Sigmoid colon (tissue), 7 donors: Measurements from ENCODE around the gene TMEM144. TPM values are rescaled to one million over a fixed set of nuclear protein-coding genes. Genes with fewer than 3 reads are reported as not detected.
A peak's percentile ranks its signal among the peaks of the same experiment; 100 is the strongest.

Experiments
- DNase-seq: peaks from one replicate; pipeline ENCODE4 v3.0.0-alpha.2; 2019
- H3K27ac ChIP-seq, 4 donors: fragments of 200-600 bp; sonication (generic); one replicate each; pipeline ENCODE4 v1.5.1; 2016 to 2019; ENCODE audit warnings: mild to moderate bottlenecking in 1 of 4
- H3K27me3 ChIP-seq, 3 donors: fragments of 200-600 bp; sonication (generic); one replicate each; pipeline ENCODE4 v1.5.1; 2019; ENCODE audit warnings: mild to moderate bottlenecking in 1 of 3
- H3K36me3 ChIP-seq, 4 donors: fragments of 200-600 bp; sonication (generic); one replicate each; pipeline ENCODE4 v1.5.1; 2016 to 2019
- H3K4me1 ChIP-seq, 4 donors: fragments of 200-600 bp; sonication (generic); one replicate each; pipeline ENCODE4 v1.5.1; 2017 to 2019
- H3K4me3 ChIP-seq, 4 donors: fragments of 200-600 bp; sonication (generic); one replicate each; pipeline ENCODE4 v1.5.1; 2017 to 2019; ENCODE audit warnings: mild to moderate bottlenecking in 2 of 4, moderate library complexity in 1 of 4
- H3K9me3 ChIP-seq, 4 donors: fragments of 200-600 bp in 3 of 4; sonication (generic) in 3 of 4; one replicate each; pipeline versions ENCODE4 v1.5.1 to v1.6.1; 2013 to 2019
- EP300 ChIP-seq, 4 donors: sonication (generic); formaldehyde crosslinking; IDR thresholded peaks; one replicate each; pipeline ENCODE4 v1.6.1; 2017; ENCODE audit warnings: antibody characterized with exemption in 4 of 4
- POLR2A ChIP-seq, 2 donors: fragments of 450-650 bp; IDR thresholded peaks; one replicate each; pipeline ENCODE4 v1.6.1; 2016; ENCODE audit warnings: antibody characterized with exemption in 2 of 2, mild to moderate bottlenecking in 2 of 2, moderate library complexity in 2 of 2
- POLR2AphosphoS5 ChIP-seq, 4 donors: sonication (generic); formaldehyde crosslinking; IDR thresholded peaks; one replicate each; pipeline ENCODE4 v1.6.1; 2017; ENCODE audit warnings: antibody characterized with exemption in 4 of 4
- WGBS, 2 donors: extraction: QIAGEN DNeasy Blood & Tissue Kit; methylation state at CpG; one replicate each; pipeline ENCODE4 v1.1.7; 2013; 5-methylcytosine and 5-hydroxymethylcytosine counted together
- intact Hi-C: fragments of 100-400 bp; cut with DNase I; formaldehyde crosslinking; loops from one replicate; pipeline ENCODE4 v1.15.1; 2023
- polyA plus RNA-seq, 3 donors: library from polyadenylated mRNA; stranded (reverse); fragments of 200-250 nt; gene quantifications; one replicate each; pipeline ENCODE4 v1.2.3, GENCODE V29; 2013
- total RNA-seq, 4 donors: library from RNA; depleted of rRNA; stranded (reverse); fragments of >200 nt; gene quantifications; one replicate each; pipeline ENCODE4 v1.1.0, GENCODE V29; 2016
- TF ChIP-seq, protein P1 (sequence below), 4 experiments: fragments of 450-650 bp in 3 of 4; fragments of 200-600 bp in 1 of 4; IDR thresholded peaks; one replicate each; pipeline ENCODE4 v1.5.1; 2016 to 2019; ENCODE audit warnings: antibody characterized with exemption in 4 of 4, mild to moderate bottlenecking in 3 of 4, moderate library complexity in 2 of 4
- donor health status: healthy with polysubstance abuse.
- donor health status: Bipolar disorder and iron deficiency.
- donor health status: healthy.

TMEM144 gene
- total RNA-seq (10 to 100 TPM in 1 of 4 donors, 1 to 10 TPM in 3; 3.5 to 12.1 (median 8.0) TPM), polyA plus RNA-seq (1 to 10 TPM; 6.0 to 7.9 (median 6.4) TPM)

DNA sequence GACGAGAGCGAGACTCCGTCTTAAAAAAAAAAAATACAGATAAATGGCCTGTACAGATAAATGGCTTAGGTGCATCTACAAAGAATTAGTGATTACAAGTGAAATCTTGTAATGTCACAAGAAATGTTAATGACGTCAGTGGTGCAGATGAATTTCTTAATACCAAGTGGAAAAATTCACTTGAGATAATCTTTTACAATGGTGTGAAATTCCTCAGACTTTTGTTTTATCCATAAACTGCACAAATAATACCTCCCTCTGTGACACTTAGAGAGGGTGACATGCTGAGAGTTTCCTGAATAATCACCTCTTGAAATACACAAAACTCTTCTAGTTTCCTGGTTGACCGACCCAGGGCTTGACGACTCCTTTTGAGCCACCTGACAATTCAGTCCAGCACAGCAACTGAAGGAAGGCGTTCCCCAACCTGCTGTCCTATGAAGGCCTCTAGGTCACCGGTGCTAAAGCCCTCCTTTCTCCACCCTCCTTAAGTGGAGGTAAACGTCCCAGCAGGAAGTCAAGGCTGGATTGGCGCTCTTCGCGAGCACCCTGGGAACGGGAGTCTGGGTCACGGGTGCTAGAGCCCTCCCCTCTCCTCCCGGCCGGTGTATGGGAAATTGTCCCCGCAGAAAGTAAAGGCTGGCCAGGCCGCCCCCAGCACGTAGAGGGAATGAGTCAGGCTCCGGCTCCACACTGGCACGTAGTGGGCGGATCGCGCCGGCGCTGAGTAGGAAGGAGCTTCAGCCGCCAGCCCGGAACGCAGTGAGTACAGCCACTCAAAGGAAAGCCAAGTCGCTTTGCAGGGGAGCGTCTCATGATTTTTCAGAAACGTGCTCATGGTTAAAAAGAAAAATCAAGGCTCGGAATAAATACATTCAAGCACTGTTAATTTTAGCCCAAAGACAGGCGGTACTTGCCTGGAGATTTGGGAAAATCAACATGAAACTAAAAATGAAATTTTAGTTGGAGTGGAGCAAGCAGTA, at the start of gene TMEM144:
Gene TMEM144, plus strand, starts transcription at position 662 of the 983 bp plus-strand sequence. CDS start 2,182 bp downstream, outside the sequence.
- Histone ChIP-seq H3K36me3 (no peaks in the 10 kb centered on the region), H3K4me1 (peaks cover 0 to 10% (median 7%) of the 10 kb centered on the region in 4 donors), H3K4me3 (peak within 1 kb of the TSS; percentile 21 to 45 (median 44)), H3K27me3 (no peaks in the 10 kb centered on the region), H3K27ac (peak within 1 kb of the TSS; percentile 84 to 87 (median 87)), H3K9me3 (no peaks in the 10 kb centered on the region)
- intact Hi-C loops: loop anchor here (5.0 kb wide), 1 partner anchor 42 kb away; no protein-coding TSS in a partner anchor
- WGBS, 2 donors: 10 to 12% methylated on average over 34 of the region's 34 CpGs
- peak in 1 of 4 donors; percentile 41 for TF ChIP-seq EP300 (IDR thresholded peaks at IDR 0.05)
- TF ChIP-seq POLR2AphosphoS5 (IDR thresholded peaks at IDR 0.05): peak; percentile 32 to 89 (median 68)
- peak; percentile 30 to 62 for TF ChIP-seq POLR2A (IDR thresholded peaks at IDR 0.05)
- TF ChIP-seq, protein P1, sequence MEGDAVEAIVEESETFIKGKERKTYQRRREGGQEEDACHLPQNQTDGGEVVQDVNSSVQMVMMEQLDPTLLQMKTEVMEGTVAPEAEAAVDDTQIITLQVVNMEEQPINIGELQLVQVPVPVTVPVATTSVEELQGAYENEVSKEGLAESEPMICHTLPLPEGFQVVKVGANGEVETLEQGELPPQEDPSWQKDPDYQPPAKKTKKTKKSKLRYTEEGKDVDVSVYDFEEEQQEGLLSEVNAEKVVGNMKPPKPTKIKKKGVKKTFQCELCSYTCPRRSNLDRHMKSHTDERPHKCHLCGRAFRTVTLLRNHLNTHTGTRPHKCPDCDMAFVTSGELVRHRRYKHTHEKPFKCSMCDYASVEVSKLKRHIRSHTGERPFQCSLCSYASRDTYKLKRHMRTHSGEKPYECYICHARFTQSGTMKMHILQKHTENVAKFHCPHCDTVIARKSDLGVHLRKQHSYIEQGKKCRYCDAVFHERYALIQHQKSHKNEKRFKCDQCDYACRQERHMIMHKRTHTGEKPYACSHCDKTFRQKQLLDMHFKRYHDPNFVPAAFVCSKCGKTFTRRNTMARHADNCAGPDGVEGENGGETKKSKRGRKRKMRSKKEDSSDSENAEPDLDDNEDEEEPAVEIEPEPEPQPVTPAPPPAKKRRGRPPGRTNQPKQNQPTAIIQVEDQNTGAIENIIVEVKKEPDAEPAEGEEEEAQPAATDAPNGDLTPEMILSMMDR (IDR thresholded peaks at IDR 0.05): no peak
- DNase-seq: peak; percentile 96

- peaks cover 5 to 98% (median 88%) of the 10 kb centered on the region in 4 donors for H3K4me1 ChIP-seq
- H3K27ac ChIP-seq: peak overlapping the region; percentile 60 to 92 (median 72)
- H3K36me3 ChIP-seq: no peaks in the 10 kb centered on the region
- no peaks in the 10 kb centered on the region for H3K27me3 ChIP-seq
- 50 to 73% methylated on average over 6 of the region's 6 CpGs for WGBS, 2 donors
- peak; percentile 75 for DNase-seq
- intact Hi-C loops: loop anchor here (5.0 to 10.0 kb wide), 2 partner anchors 39 to 1187 kb away; partner anchors contain the start of gene PDGFC
- H3K9me3 ChIP-seq: no peaks in the 10 kb centered on the region
- TF ChIP-seq POLR2A (IDR thresholded peaks at IDR 0.05): no peak
- TF ChIP-seq POLR2AphosphoS5 (IDR thresholded peaks at IDR 0.05): peak; percentile 76 to 88 (median 85)
- TF ChIP-seq EP300 (IDR thresholded peaks at IDR 0.05): peak in 2 of 4 donors; percentile 7 to 54
- TF ChIP-seq, protein P1 (IDR thresholded peaks at IDR 0.05): no peak
- no peak overlapping the region for H3K4me3 ChIP-seq
Observed at GRCh38 chr4:158161551-158162354, 48.5 kb upstream of the TMEM144 start.

- no peaks in the 10 kb centered on the region for H3K9me3 ChIP-seq
- peak overlapping the region in 3 of 4 donors; percentile 66 to 92 (median 77) for H3K27ac ChIP-seq
- no peaks in the 10 kb centered on the region for H3K36me3 ChIP-seq
- intact Hi-C loops: loop anchor here (5.0 to 10.0 kb wide), 2 partner anchors 40 to 1188 kb away; partner anchors contain the start of gene PDGFC
- DNase-seq: no peak
- H3K27me3 ChIP-seq: no peaks in the 10 kb centered on the region
- TF ChIP-seq, protein P1 (IDR thresholded peaks at IDR 0.05): no peak
- TF ChIP-seq POLR2A (IDR thresholded peaks at IDR 0.05) (no peak), POLR2AphosphoS5 (IDR thresholded peaks at IDR 0.05) (peak in 1 of 4 donors; percentile 42), EP300 (IDR thresholded peaks at IDR 0.05) (no peak)
- H3K4me3 ChIP-seq: no peak overlapping the region
- 87 to 91% methylated on average over 5 of the region's 5 CpGs for WGBS, 2 donors
- peaks cover 5 to 98% (median 88%) of the 10 kb centered on the region in 4 donors for H3K4me1 ChIP-seq
Observed at GRCh38 chr4:158162631-158163030, 47.7 kb upstream of the TMEM144 start.
